Measurements from ENCODE around the gene THBD. TPM values are rescaled to one million over a fixed set of nuclear protein-coding genes. Genes with fewer than 3 reads are reported as not detected.

THBD gene
- total and polyA plus RNA-seq, 9 of the 15 experiments (the other 6 are each of a cell fraction or from before 2014, with no cell fraction given), result 0.07 to 0.49 (median 0.33) TPM

DNA sequence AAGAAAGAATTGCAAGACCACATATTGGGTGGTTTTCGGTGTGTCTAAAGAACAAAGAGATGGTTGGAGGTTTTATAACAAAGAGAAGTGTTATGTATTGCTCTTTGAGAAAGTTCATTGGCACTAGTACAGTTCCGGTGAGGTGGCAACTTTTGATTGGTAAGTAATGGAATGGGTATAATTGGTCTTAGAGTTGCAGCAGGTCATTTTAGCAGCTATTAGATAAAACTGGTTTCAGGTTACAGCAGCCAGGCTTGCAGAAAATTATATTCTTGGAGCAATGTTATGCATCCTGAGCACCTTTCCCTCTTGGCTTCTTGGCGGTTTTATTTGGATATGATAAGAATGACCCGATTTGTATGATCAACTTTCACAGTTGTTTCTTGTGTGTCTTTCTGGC lies 26.6 kb downstream of the THBD start (continued):
- TF ChIP-seq, protein P1, sequence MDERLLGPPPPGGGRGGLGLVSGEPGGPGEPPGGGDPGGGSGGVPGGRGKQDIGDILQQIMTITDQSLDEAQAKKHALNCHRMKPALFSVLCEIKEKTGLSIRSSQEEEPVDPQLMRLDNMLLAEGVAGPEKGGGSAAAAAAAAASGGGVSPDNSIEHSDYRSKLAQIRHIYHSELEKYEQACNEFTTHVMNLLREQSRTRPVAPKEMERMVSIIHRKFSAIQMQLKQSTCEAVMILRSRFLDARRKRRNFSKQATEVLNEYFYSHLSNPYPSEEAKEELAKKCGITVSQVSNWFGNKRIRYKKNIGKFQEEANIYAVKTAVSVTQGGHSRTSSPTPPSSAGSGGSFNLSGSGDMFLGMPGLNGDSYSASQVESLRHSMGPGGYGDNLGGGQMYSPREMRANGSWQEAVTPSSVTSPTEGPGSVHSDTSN (CRISPR knock-in tag; IDR thresholded peaks at IDR 0.05; ENCODE audit: low read depth), result no peak
- TF ChIP-seq, protein P1 (tag; conservative IDR thresholded peaks at IDR 0.05; ENCODE audit: low read depth), result no peak
- TF ChIP-seq SAP30 (IDR thresholded peaks at IDR 0.05; ENCODE audit: borderline replicate concordance, insufficient read depth, low read depth, low read length, poor library complexity, severe bottlenecking) (no peak), NFE2L1 (tag; IDR thresholded peaks at IDR 0.05; ENCODE audit: borderline replicate concordance, low read depth) (no peak), SNIP1 (IDR thresholded peaks at IDR 0.05; ENCODE audit: low read depth) (no peak), CBX1 (IDR thresholded peaks at IDR 0.05; ENCODE audit: low read depth) (no peak), PTBP1 (IDR thresholded peaks at IDR 0.05; ENCODE audit: low read depth, low read length) (no peak), ZNF584 (CRISPR knock-in tag; IDR thresholded peaks at IDR 0.05; ENCODE audit: low read depth) (no peak), KAT8 (IDR thresholded peaks at IDR 0.05; ENCODE audit: low read depth) (no peak), GTF2F1 (IDR thresholded peaks at IDR 0.05; ENCODE audit: low read depth, low read length) (no peak), ZNF583 (CRISPR knock-in tag; IDR thresholded peaks at IDR 0.05) (no peak), ZNF445 (CRISPR knock-in tag; IDR thresholded peaks at IDR 0.05; ENCODE audit: low read depth) (no peak)
- TF ChIP-seq, protein P2, sequence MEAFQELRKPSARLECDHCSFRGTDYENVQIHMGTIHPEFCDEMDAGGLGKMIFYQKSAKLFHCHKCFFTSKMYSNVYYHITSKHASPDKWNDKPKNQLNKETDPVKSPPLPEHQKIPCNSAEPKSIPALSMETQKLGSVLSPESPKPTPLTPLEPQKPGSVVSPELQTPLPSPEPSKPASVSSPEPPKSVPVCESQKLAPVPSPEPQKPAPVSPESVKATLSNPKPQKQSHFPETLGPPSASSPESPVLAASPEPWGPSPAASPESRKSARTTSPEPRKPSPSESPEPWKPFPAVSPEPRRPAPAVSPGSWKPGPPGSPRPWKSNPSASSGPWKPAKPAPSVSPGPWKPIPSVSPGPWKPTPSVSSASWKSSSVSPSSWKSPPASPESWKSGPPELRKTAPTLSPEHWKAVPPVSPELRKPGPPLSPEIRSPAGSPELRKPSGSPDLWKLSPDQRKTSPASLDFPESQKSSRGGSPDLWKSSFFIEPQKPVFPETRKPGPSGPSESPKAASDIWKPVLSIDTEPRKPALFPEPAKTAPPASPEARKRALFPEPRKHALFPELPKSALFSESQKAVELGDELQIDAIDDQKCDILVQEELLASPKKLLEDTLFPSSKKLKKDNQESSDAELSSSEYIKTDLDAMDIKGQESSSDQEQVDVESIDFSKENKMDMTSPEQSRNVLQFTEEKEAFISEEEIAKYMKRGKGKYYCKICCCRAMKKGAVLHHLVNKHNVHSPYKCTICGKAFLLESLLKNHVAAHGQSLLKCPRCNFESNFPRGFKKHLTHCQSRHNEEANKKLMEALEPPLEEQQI (IDR thresholded peaks at IDR 0.05), result no peak
- TF ChIP-seq, protein P3, sequence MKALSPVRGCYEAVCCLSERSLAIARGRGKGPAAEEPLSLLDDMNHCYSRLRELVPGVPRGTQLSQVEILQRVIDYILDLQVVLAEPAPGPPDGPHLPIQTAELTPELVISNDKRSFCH (CRISPR knock-in tag; IDR thresholded peaks at IDR 0.05), result no peak
- TF ChIP-seq, protein P3 (tag; IDR thresholded peaks at IDR 0.05), result no peak
